Peyer's patch (tissue), 4 donors: ENCODE measurements around the gene ASPHD1.

ENCODE experiments used
- POLR2A ChIP-seq, 2 donors: fragments of 450-650 bp; IDR thresholded peaks; one replicate each; pipeline ENCODE4 v1.5.1; 2017; ENCODE audit warnings: antibody characterized with exemption in 2 of 2, mild to moderate bottlenecking in 2 of 2, moderate library complexity in 2 of 2
- TF ChIP-seq, protein P1 (sequence below), 6 experiments: fragments of 450-650 bp in 4 of 6; fragments of 200-600 bp in 2 of 6; sonication (generic) in 1 of 6; IDR thresholded peaks; one replicate each; pipeline ENCODE4 v1.5.1; 2017 to 2019; ENCODE audit warnings: antibody characterized with exemption in 6 of 6, mild to moderate bottlenecking in 3 of 6, moderate library complexity in 1 of 6

DNA sequence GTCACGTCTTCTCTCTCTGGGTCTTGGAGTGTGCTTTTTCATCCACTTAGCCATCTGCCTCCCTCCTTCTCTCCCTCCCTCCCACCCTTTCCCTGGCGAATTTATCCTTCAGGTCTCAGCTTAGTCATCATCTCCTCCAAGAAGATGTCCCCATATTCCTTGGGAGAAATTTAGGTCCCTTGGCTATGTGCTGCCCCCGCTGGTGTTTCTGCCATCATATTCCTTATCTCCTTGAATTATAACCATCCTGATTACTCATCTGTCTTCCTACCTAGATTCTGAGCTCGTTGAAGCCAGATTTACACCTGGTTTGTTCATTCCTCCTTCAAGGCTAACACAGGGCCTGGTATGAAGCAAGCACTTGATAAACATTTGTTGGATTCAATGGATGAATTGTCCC is 5.9 kb upstream of the ASPHD1 start:
- TF ChIP-seq, protein P1, sequence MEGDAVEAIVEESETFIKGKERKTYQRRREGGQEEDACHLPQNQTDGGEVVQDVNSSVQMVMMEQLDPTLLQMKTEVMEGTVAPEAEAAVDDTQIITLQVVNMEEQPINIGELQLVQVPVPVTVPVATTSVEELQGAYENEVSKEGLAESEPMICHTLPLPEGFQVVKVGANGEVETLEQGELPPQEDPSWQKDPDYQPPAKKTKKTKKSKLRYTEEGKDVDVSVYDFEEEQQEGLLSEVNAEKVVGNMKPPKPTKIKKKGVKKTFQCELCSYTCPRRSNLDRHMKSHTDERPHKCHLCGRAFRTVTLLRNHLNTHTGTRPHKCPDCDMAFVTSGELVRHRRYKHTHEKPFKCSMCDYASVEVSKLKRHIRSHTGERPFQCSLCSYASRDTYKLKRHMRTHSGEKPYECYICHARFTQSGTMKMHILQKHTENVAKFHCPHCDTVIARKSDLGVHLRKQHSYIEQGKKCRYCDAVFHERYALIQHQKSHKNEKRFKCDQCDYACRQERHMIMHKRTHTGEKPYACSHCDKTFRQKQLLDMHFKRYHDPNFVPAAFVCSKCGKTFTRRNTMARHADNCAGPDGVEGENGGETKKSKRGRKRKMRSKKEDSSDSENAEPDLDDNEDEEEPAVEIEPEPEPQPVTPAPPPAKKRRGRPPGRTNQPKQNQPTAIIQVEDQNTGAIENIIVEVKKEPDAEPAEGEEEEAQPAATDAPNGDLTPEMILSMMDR (IDR thresholded peaks at IDR 0.05) = no peak
- no peak for TF ChIP-seq POLR2A (IDR thresholded peaks at IDR 0.05)
